Activated naive CD8-positive, alpha-beta T cell treated with anti-CD3 and anti-CD28 coated beads, Interleukin-2, amount 50 U/mL, for 16 hours (primary cell): ENCODE measurements around the gene ADCYAP1R1.

Source experiments
- DNase-seq: peaks from one replicate; pipeline ENCODE4 v3.0.0-alpha.2; 2020; ENCODE audit warnings: low read depth, low spot score

Gene ADCYAP1R1

GRCh38 chr7:31083210-31083786, 31.2 kb downstream of the ADCYAP1R1 start:
- no peak for DNase-seq

- DNase-seq = no peak
These were observed 32.1 kb downstream of the ADCYAP1R1 start for GRCh38 chr7:31084226-31084625.

- DNase-seq = no peak
These were observed 35.2 kb downstream of the ADCYAP1R1 start for GRCh38 chr7:31087351-31087750.

- DNase-seq = no peak
These were observed 39.9 kb downstream of the ADCYAP1R1 start for GRCh38 chr7:31091924-31092434.

- DNase-seq = no peak
These were observed 40.5 kb downstream of the ADCYAP1R1 start for GRCh38 chr7:31092606-31093005.

- no peak for DNase-seq
These were observed 41.2 kb downstream of the ADCYAP1R1 start for GRCh38 chr7:31093282-31093681.

- DNase-seq = no peak
These were observed 42.2 kb downstream of the ADCYAP1R1 start for GRCh38 chr7:31094271-31094670.

GRCh38 chr7:31095286-31096197, 43.4 kb downstream of the ADCYAP1R1 start:
- DNase-seq = no peak

- DNase-seq = no peak
These were observed 44.2 kb downstream of the ADCYAP1R1 start for GRCh38 chr7:31096198-31096876.

- DNase-seq = no peak
These were observed 44.8 kb downstream of the ADCYAP1R1 start for GRCh38 chr7:31096877-31097258.

GRCh38 chr7:31098642-31099360, 46.7 kb downstream of the ADCYAP1R1 start:
- no peak for DNase-seq

- no peak for DNase-seq
These were observed 47.6 kb downstream of the ADCYAP1R1 start for GRCh38 chr7:31099451-31100444.

- no peak for DNase-seq
These were observed 48.3 kb downstream of the ADCYAP1R1 start for GRCh38 chr7:31100445-31100844.

- DNase-seq = no peak
These were observed 48.8 kb downstream of the ADCYAP1R1 start for GRCh38 chr7:31100871-31101270.

GRCh38 chr7:31101544-31101943, 49.4 kb downstream of the ADCYAP1R1 start:
- no peak for DNase-seq

GRCh38 chr7:31102151-31102972, 50.3 kb downstream of the ADCYAP1R1 start:
- DNase-seq = no peak

- no peak for DNase-seq
These were observed 51.1 kb downstream of the ADCYAP1R1 start for GRCh38 chr7:31102973-31103850.
